Right forelimb (tissue), 1 donor: ENCODE results near the gene PPM1H.
"Not testable (repeated sequence)": the region's sequence is repeated elsewhere in the genome, so short reads cannot be mapped to it uniquely, and the experiment has no call there.

ENCODE experiments used
- DNase-seq: peaks from one replicate; pipeline ENCODE4 v3.0.0-alpha.2; 2018

PPM1H gene

DNA sequence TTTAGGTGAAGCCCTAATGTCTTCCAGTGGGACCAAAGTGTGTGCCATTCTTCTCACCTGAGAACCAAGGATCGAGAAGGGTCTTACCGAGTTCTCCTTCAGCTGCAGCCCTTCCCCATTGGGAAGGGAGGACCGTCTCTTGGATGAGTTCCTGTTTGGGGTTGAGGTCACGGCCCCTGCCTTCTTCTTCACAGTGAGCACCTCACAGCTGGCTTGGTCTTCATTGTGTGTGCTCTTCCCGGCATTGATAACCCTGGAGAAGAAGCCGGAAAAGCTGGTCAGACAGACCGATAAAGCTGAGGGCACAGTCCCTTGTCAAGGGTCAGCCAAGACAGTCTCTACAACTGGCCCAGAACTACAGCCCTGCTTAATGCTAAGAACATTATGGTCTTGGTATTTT, 102.9 kb downstream of the PPM1H start:
- no peak for DNase-seq

DNA sequence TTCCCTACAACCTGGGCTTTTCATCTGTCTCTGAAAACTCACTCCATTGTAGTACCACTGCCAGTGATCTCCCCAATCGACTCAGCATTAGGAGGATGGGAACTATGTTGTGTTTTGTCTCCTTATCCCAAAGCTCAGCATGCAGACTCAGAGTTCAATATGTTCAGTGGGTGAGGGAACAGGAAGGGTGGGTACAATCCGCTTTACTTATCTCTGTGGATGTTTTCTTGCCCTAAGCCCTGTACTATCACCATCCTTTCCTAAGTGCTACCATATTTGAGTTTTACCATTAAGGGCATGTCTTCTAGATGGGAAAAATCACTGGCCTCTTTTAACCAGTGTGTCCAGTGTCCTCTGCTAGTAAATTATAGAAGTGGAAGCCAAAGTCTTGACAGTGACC, 107.1 kb downstream of the PPM1H start:
- DNase-seq: no peak

DNA sequence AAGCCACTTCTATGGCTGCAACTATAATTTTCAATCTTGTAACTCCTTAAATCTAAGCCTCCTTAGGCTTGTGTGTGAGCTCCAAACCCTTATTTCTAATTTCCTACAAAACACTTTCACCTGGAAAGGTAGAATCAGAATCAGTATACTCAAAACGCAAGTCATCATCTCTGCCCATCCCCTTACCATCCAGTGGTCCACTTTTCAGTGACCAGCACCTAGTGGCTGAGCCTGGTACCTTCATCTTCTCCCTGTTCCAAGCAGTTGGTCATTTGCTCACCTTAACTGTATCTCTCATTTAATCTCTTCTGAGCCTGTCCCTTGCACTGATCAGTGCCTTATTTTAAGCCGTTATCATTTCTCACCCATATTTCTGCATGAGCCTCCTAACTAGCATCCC, 107.9 kb downstream of the PPM1H start:
- no peak for DNase-seq

DNA sequence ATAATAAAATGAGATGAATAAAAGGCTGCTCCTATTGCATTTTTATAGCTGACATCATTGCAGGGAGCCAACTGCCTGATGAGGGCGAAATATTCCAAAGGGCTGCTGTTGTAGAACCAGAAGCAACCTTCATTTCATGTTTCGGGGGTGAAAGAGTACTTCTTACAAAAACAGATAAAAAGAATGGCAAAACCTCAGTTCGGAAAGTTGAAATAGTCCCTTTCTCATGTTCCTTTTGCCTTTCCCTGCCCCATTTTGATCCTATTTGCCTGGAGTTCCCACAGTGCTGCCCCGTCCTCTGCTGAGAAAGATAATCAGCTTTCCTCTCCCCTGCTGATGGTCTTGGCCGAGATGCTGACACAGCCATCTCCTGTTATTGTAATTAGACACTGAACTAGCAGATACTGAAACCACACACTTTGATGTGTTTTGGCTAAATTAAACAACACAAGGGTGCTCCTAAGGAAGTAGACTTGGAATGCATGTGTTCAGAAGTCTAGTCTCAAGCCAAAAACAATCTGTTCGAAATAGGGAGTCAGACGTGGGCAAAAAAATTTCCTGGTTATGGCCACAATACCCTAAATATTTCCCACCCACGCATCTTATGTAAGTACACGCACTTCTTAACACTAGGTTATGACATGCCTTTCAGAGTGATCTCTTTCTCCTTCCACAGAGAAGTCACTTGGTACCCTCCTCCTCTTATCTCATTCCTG, 117.2 kb downstream of the PPM1H start:
- DNase-seq: no peak

DNA sequence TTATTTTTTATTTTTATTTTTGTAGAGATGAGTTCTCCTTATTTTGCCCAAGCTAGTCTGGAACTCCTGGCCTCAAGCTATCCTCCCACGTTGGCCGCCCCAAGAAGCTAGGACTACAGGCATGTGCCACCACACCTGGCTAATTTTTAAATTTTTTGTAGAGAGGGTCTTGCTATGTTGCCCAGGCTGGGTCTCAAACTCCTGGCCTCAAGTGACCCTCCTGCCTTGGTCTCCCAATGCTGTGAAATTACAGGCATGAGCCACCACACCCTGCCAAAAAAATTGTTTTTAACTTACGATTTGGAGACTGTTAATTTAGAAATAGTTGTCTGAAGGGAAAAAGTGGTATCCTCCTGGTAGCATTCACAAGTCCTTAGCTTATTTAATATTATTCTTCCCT, 120.7 kb downstream of the PPM1H start:
- no peak for DNase-seq

GRCh38 chr12:62813031-62813829, 121.7 kb downstream of the PPM1H start:
- DNase-seq: peak; percentile 67

DNA sequence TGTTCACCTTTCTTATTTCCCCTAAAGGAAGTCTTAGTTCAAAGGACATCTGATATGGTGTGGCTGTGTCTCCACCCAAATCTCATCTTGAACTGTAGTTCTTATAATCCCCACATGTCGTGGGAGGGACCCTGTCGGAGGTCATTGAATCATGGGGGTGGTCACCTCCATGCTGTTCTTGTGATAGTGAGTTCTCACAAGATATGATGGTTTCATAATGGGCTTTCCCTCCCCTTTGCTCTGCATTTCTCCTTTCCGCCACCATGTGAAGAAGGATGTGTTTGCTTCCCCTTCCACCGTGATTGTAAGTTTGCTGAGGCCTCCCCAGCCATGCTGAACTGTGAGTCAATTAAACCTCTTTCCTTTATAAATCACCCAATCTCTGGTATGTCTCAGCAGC, 123.5 kb downstream of the PPM1H start:
- DNase-seq: not testable (repeated sequence)

GRCh38 chr12:62808166-62808879, 126.6 kb downstream of the PPM1H start:
- no peak for DNase-seq

- DNase-seq: no peak
These were observed 128.1 kb downstream of the PPM1H start for GRCh38 chr12:62806893-62807292.

- no peak for DNase-seq
These were observed 128.6 kb downstream of the PPM1H start for GRCh38 chr12:62806244-62806836.

GRCh38 chr12:62805517-62805916, 129.4 kb downstream of the PPM1H start:
- no peak for DNase-seq

DNA sequence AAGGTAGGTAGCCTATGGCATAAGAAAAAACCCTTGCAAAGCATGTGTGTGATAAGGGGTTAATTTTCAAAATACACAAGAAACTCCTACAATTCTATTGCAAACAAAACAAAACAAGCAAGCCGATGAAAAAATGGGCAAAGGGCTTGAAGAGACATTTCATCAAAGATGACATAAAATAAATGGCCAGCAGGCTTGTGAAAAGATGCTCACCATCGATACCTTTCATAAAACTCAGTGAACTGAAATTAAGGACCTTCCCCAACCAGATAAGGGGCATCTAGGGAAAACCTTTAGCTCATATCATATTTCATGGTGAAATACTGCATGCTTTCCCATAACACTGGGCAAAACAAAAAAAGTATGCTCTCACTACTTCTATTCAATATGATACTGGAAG, 131.2 kb downstream of the PPM1H start:
- DNase-seq: no peak

DNA sequence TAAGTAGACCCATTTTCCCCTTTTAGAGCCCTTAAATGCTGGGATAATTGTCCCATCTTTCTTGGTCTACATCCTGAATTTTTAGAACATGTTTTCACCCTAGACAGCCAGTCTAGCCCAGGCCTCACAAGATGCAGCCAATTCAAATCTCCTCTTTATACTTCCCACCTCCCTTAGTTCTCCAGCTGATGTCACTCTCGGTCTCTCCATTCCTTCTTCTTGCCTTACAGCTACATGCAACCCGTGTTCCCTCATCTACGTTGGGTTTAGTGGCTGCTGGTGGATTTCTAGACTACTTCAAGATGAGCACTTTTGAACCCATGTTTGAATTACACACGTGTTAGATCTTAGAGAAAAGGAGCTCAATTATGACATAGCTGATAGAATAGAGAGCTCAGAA, 132.0 kb downstream of the PPM1H start:
- no peak for DNase-seq

GRCh38 chr12:62802321-62802720, 132.6 kb downstream of the PPM1H start:
- no peak for DNase-seq

DNA sequence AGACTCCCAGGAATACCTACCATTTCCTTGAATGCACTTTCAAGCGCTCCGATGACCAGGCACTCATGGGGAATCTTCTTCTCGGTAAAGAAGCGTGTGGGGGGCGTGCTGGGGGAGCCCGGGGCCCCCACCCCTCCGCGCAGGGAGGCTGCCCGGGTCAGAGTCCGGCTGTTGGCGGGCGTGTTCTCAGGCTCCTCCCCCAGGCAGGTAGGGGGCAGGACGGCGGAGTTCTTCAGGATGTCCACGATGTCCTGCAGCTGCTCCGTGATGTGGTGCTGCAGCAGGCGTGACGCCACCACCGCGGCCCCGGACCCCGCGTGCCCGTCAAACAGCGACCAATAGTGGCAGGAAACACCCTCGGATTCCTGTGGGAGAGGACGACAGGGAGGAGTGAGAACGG, 133.2 kb downstream of the PPM1H start:
- DNase-seq: no peak

- DNase-seq: no peak
These were observed 134.1 kb downstream of the PPM1H start for GRCh38 chr12:62800707-62801400.

DNA sequence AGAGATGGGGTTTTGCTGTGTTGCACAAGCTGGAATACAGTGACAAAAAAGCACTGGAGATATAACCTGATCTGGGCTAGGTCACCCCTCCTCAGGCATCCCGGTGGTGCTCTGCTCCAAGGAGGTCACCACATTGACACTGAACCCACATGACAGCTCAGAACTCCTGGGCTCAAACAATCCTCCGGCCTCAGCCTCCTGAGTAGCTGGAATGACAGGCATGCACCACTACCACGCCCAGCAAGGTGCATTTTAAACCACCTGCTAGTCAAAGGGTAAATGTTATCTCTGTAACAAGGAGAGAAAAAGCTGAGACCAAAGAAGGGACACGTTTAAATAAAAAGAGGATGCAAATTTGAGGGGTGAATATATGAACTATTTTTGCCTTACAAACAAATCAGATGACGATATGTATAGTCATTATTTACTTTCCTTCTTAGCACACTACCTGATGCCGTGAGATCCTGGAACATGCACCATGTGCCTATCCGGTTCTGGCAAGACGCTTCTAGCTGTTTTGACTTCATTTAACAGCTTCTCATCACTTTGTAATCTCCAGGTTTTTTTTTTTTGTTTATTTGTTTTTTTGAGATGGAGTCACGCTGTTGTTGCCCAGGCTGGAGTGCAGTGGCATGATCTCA, 135.1 kb downstream of the PPM1H start:
- no peak for DNase-seq

- DNase-seq: peak; percentile 71
These were observed 135.7 kb downstream of the PPM1H start for GRCh38 chr12:62799126-62799736.

- no peak for DNase-seq
These were observed 140.7 kb downstream of the PPM1H start for GRCh38 chr12:62794218-62794583.

DNA sequence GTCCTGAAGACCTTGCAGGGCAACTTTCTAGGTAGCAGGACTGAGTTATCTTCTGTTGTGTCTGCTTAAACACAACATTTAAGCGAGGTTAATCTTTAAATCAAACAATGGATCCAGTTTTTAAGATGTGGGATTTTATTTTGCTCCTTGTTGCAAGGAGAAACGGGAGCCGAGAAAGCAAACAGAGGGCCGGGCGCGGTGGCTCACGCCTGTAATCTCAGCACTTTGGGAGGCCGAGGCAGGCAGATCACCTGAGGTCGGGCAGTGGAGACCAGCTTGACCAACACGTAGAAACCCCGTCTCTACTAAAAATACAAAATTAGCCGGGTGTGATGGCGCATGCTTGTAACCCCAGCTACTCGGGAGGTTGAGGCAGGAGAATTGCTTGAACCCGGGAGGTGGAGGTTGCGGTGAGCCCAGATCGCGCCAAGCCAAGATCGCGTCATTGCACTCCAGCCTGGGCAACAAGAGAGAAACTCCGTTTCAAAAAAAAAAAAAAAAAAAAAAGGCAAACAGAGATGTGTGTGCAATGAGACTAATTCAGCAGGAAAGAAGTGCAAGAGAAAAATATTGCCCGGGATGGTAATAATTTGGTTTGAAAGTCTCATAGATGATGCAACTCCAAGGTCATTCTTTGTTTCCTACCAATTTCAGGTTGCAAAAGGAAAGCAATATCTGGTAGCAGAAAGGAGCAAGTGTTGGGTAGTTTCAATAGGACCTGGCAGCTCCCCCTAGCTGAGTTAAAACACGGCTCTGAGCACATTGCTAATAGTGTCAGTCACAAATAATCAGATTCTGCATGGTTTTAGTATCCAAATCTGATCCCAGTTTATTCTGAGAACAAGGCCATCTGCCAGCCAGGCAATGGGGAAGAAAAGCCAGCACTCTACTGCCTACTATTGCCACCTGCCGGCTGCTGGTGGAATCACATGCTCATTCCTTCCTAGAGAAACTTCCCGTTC, 141.4 kb downstream of the PPM1H start:
- peak; percentile 93 for DNase-seq
